Measurements from ENCODE around the gene KCNK10. TPM values are rescaled to one million over a fixed set of nuclear protein-coding genes. Genes with fewer than 3 reads are reported as not detected.

KCNK10 gene
- total and polyA plus RNA-seq, 9 donors: 0.01 to 0.23 (median 0.04) TPM; not detected in 4

DNA sequence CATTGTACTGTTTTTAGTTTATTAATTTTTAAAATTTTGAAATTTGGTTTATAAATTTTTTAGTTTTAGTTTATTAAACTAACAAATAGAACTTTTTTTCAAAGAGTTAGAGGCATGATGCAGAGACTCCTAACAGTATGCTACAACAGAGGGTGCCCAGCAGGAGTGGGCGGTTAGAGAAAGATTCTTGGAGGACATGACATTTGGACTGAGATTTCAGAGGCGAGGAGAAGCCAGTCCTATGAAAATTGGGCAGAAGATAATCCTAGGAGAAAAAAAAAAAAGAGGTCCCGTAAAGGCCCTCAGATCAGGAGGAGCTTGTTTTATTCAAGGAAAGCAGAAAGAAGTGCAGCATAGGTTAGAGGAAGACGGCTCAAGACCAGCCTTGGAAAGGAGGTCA is 21.7 kb downstream of the KCNK10 start:
- H3K9me3 ChIP-seq (replicated peaks; ENCODE audit: control insufficient read depth, low read depth, low read length): no peaks in the 10 kb centered on the region
- no peaks in the 10 kb centered on the region for H3K4me1 ChIP-seq (ENCODE audit: control insufficient read depth, insufficient read depth, low read length)
- 77% methylated on average over 3 of the region's 4 CpGs for WGBS (ENCODE audit: insufficient coverage)
- no peaks in the 10 kb centered on the region for H3K36me3 ChIP-seq (ENCODE audit: control insufficient read depth, insufficient read depth, low read length)
- no peak for DNase-seq
- H3K27me3 ChIP-seq (ENCODE audit: control insufficient read depth, insufficient read depth, low read length): no peaks in the 10 kb centered on the region
- no peak overlapping the region for H3K4me3 ChIP-seq (ENCODE audit: low read length)
- H3K27ac ChIP-seq (ENCODE audit: low read length): no peak overlapping the region

DNA sequence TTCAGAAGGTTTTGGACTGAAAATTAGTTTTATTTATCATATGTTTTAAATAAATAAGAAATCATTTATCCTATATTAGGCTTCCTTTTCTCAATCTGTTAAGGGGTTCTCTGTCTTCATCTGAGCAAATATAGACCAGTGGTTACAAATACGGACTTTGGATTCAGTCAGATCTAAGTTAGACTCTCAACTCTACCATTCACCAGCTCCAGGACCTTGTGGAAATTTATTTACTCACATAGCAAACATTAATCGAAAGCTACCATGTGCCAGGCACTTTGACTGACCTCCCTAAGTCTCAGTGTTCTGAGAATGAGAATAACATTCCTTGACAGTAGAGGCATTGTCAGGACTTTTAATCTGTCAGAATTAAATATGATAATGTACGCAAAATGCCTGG is 22.3 kb downstream of the KCNK10 start:
- no CpG with 5 or more reads among the region's 3 CpGs for WGBS (ENCODE audit: insufficient coverage)
- H3K36me3 ChIP-seq (ENCODE audit: control insufficient read depth, insufficient read depth, low read length): no peaks in the 10 kb centered on the region
- DNase-seq: no peak

DNA sequence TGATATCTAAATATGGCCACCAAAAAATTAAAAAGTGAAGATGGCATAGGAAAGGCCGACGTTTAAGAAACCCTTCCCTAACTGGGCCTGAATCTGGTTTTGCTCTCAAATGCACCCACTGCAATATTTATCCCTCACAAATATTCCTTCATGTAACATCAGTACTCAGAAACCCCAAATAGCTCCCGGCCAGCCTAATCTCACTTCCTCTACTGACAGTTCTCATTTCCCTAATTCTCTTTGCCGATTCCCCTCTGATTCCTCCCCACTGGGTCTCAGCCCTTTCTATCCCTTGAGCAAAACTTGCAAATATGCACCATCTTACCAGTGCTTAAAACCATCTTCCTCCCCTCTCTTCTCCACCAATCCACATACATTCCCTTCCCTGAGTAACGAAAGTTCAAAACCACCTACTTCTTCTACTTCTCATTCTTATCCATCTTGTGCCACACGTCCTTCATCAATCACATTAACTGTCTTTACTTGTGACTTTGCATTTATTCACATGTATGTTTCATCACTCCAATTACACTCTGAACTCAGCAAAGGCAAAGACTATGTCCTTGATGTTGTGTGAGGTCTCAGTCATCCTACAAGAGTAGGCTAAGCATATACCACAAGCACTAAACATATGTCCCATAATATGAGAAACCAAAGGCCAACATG is 23.1 kb downstream of the KCNK10 start:
- no peak overlapping the region for H3K27ac ChIP-seq (ENCODE audit: low read length)
- H3K4me1 ChIP-seq (ENCODE audit: control insufficient read depth, insufficient read depth, low read length): no peaks in the 10 kb centered on the region
- H3K9me3 ChIP-seq (replicated peaks; ENCODE audit: control insufficient read depth, low read depth, low read length): no peaks in the 10 kb centered on the region
- WGBS (ENCODE audit: insufficient coverage): 61% methylated on average over 6 of the region's 6 CpGs
- H3K27me3 ChIP-seq (ENCODE audit: control insufficient read depth, insufficient read depth, low read length): no peaks in the 10 kb centered on the region
- H3K4me3 ChIP-seq (ENCODE audit: low read length): no peak overlapping the region
- DNase-seq: peak; percentile 62
- H3K36me3 ChIP-seq (ENCODE audit: control insufficient read depth, insufficient read depth, low read length): no peaks in the 10 kb centered on the region

More for the DNA sequence above, 22.3 kb downstream of the KCNK10 start:
- Histone ChIP-seq H3K27ac (ENCODE audit: low read length) (no peak overlapping the region), H3K4me1 (ENCODE audit: control insufficient read depth, insufficient read depth, low read length) (no peaks in the 10 kb centered on the region), H3K9me3 (replicated peaks; ENCODE audit: control insufficient read depth, low read depth, low read length) (no peaks in the 10 kb centered on the region), H3K27me3 (ENCODE audit: control insufficient read depth, insufficient read depth, low read length) (no peaks in the 10 kb centered on the region), H3K4me3 (ENCODE audit: low read length) (no peak overlapping the region)

DNA sequence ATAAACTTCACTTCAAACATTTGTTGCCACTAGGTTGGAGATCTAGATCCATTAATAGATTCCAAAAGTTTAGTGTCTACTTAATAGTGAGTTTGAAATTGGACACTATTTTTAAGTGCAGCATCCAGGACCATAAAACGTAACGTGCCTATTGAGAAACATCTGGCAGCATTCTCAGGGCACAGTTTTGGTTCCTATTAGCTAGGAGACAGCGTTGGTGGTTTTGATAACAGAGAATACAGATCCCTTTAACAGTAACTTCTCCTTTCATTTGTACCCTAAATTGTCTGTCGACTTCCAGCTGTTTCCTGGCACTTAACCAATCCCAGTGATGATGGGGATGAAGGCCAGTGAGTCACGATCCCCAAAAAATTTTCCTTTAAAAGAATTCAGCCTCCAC is 25.8 kb downstream of the KCNK10 start:
- Histone ChIP-seq H3K4me3 (ENCODE audit: low read length) (no peak overlapping the region), H3K4me1 (ENCODE audit: control insufficient read depth, insufficient read depth, low read length) (no peaks in the 10 kb centered on the region), H3K36me3 (ENCODE audit: control insufficient read depth, insufficient read depth, low read length) (no peaks in the 10 kb centered on the region), H3K9me3 (replicated peaks; ENCODE audit: control insufficient read depth, low read depth, low read length) (no peaks in the 10 kb centered on the region), H3K27ac (ENCODE audit: low read length) (no peak overlapping the region), H3K27me3 (ENCODE audit: control insufficient read depth, insufficient read depth, low read length) (no peaks in the 10 kb centered on the region)
- DNase-seq: peak; percentile 27
- no CpG with 5 or more reads among the region's 5 CpGs for WGBS (ENCODE audit: insufficient coverage)

DNA sequence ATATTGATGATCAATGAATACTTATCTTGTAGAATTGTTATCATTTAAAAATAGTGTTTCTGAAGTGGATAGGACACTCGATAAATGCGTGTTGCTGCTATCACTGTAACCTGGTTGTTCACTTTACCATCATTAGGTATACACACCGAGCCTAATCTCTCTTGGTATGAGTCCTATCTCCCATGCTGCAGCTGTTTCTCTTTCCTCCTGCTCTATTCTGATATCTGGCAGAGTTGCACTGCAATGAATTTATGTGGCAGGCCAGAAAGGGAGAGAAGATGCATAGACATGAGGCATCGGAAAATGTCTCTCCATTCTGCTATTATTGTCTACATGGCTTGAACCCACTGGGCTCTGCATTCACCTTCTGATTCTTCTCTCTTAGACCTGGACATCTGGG is 26.7 kb downstream of the KCNK10 start:
- Histone ChIP-seq H3K4me1 (ENCODE audit: control insufficient read depth, insufficient read depth, low read length) (no peaks in the 10 kb centered on the region), H3K4me3 (ENCODE audit: low read length) (no peak overlapping the region), H3K27me3 (ENCODE audit: control insufficient read depth, insufficient read depth, low read length) (no peaks in the 10 kb centered on the region), H3K9me3 (replicated peaks; ENCODE audit: control insufficient read depth, low read depth, low read length) (no peaks in the 10 kb centered on the region), H3K36me3 (ENCODE audit: control insufficient read depth, insufficient read depth, low read length) (no peaks in the 10 kb centered on the region), H3K27ac (ENCODE audit: low read length) (no peak overlapping the region)
- DNase-seq: no peak
- 83% methylated on average over 1 of the region's 4 CpGs for WGBS (ENCODE audit: insufficient coverage)

DNA sequence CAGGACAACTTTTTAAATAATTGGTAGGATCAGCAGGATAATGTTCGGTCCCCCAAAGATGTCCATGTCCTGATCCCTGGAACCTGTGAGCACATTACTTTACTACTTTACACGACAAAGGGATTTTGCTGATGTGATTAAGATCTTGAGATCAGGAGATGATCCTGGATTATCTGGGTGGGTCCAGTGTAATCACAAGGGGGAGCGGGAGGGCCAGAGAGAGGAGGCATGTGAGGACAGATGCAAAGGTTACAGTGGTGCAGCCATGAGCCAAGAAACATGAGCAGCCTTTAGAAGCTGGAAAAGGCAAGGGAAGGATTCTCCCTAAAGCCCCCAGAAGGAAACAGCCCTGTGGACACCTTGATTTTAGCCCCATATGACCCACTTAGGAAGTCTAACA is 33.1 kb downstream of the KCNK10 start:
- WGBS (ENCODE audit: insufficient coverage): 50% methylated on average over 1 of the region's 3 CpGs
- no peaks in the 10 kb centered on the region for H3K36me3 ChIP-seq (ENCODE audit: control insufficient read depth, insufficient read depth, low read length)
- no peak overlapping the region for H3K27ac ChIP-seq (ENCODE audit: low read length)
- no peaks in the 10 kb centered on the region for H3K4me1 ChIP-seq (ENCODE audit: control insufficient read depth, insufficient read depth, low read length)
- H3K9me3 ChIP-seq (replicated peaks; ENCODE audit: control insufficient read depth, low read depth, low read length): no peaks in the 10 kb centered on the region
- no peak for DNase-seq
- H3K27me3 ChIP-seq (ENCODE audit: control insufficient read depth, insufficient read depth, low read length): no peaks in the 10 kb centered on the region
- no peak overlapping the region for H3K4me3 ChIP-seq (ENCODE audit: low read length)

DNA sequence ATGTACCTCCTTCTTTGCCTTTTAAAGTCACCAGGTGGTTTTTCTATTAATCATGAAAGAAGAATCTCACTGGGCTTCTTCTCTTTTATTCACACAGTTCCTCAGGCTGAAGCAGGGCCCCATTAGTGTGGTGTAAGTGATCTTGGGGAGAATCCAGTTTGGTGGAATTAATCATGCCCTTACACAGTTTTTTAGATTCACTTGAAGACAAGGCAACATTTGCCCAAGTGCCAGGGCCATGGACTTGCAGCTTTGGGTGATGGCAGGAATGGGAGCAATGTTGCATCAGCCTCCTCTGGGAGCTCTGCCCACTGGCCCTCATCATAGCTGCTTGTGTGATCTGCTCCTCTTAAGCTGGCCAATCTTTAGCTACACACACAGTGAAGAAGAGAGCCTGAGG is 33.8 kb downstream of the KCNK10 start:
- no peaks in the 10 kb centered on the region for H3K9me3 ChIP-seq (replicated peaks; ENCODE audit: control insufficient read depth, low read depth, low read length)
- H3K4me1 ChIP-seq (ENCODE audit: control insufficient read depth, insufficient read depth, low read length): no peaks in the 10 kb centered on the region
- DNase-seq: no peak
- H3K4me3 ChIP-seq (ENCODE audit: low read length): no peak overlapping the region
- no peaks in the 10 kb centered on the region for H3K27me3 ChIP-seq (ENCODE audit: control insufficient read depth, insufficient read depth, low read length)
- H3K36me3 ChIP-seq (ENCODE audit: control insufficient read depth, insufficient read depth, low read length): no peaks in the 10 kb centered on the region
- H3K27ac ChIP-seq (ENCODE audit: low read length): no peak overlapping the region

DNA sequence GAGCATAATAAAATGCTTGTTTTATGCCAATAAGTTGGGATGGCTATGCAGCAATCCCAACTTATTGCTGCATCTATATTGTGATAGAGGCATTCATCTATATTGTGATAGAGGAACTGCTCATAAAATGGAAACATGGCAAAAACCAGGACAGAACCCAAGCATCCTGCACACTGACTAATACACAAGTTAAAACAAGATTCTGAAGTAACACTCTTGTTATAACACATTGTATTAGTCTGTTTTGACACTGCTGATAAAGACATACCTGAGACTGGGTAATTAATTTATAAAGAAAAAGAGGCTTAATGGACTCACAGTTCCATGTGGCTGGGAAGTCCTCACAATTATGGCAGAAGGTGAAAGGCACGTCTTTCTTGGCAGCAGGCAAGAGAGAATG is 36.8 kb downstream of the KCNK10 start:
- Histone ChIP-seq H3K27me3 (ENCODE audit: control insufficient read depth, insufficient read depth, low read length) (no peaks in the 10 kb centered on the region), H3K4me3 (ENCODE audit: low read length) (no peak overlapping the region), H3K27ac (ENCODE audit: low read length) (no peak overlapping the region), H3K36me3 (ENCODE audit: control insufficient read depth, insufficient read depth, low read length) (no peaks in the 10 kb centered on the region), H3K9me3 (replicated peaks; ENCODE audit: control insufficient read depth, low read depth, low read length) (no peaks in the 10 kb centered on the region), H3K4me1 (ENCODE audit: control insufficient read depth, insufficient read depth, low read length) (no peaks in the 10 kb centered on the region)
- no CpG with 5 or more reads among the region's 1 CpG for WGBS (ENCODE audit: insufficient coverage)
- DNase-seq: no peak

DNA sequence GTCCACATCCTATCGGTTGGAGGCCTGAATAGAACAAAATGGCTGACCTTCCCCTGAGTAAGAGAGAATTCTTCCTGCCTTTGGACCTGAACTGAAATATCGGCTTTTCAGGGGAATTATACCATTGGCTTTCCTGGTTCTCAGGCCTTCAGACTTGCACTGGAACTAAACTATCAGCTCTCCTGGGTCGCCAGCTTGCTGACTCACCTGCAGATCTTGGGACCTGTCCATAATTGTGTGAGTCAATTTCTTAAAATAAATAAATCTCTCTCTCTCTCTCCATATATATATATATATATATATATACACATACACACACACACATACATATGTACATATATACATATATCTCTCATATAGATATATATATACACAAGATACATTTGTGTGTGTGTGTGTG is 41.6 kb downstream of the KCNK10 start:
- no peak overlapping the region for H3K27ac ChIP-seq (ENCODE audit: low read length)

DNA sequence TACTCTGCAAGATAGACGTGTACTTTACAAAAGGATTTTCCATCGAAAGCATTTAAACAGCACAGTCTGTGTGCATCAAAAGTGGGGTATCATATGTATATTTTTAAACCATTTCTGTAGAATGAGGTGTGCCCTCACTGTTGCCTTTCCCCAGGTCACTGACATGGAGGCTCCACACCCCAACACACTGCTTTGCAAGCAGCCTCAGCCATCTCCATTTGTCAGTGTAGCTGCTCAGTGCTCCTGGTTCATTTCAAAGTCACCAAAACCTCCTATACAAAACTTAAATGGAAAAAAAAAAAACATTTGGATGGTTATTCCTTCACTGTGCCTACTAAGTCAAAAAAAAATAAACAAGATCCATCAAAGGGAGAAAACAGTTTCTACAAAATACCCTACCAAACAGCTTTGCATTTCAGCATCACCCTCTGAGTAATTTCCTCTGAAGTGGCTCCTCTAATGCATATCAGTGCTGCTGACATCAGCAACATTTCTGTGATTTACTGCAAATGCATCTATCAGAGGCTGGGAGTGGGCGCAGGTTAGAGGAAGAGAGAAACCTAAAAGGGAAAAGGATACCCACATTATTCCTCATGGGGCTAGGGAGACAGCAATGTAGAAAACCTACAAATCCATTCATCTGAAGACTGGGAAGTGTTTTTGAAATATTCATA is 46.0 kb downstream of the KCNK10 start:
- H3K4me1 ChIP-seq (ENCODE audit: control insufficient read depth, insufficient read depth, low read length): no peaks in the 10 kb centered on the region
- peaks cover 2% of the 10 kb centered on the region for H3K27me3 ChIP-seq (ENCODE audit: control insufficient read depth, insufficient read depth, low read length)
- H3K9me3 ChIP-seq (replicated peaks; ENCODE audit: control insufficient read depth, low read depth, low read length): no peaks in the 10 kb centered on the region
- no peak overlapping the region for H3K27ac ChIP-seq (ENCODE audit: low read length)
- DNase-seq: no peak
- H3K36me3 ChIP-seq (ENCODE audit: control insufficient read depth, insufficient read depth, low read length): no peaks in the 10 kb centered on the region
- no CpG with 5 or more reads among the region's 3 CpGs for WGBS (ENCODE audit: insufficient coverage)
- no peak overlapping the region for H3K4me3 ChIP-seq (ENCODE audit: low read length)

More for the DNA sequence above, 41.6 kb downstream of the KCNK10 start:
- Histone ChIP-seq H3K27me3 (ENCODE audit: control insufficient read depth, insufficient read depth, low read length) (no peaks in the 10 kb centered on the region), H3K9me3 (replicated peaks; ENCODE audit: control insufficient read depth, low read depth, low read length) (no peaks in the 10 kb centered on the region), H3K4me1 (ENCODE audit: control insufficient read depth, insufficient read depth, low read length) (no peaks in the 10 kb centered on the region), H3K4me3 (ENCODE audit: low read length) (no peak overlapping the region), H3K36me3 (ENCODE audit: control insufficient read depth, insufficient read depth, low read length) (no peaks in the 10 kb centered on the region)
- DNase-seq: no peak
- WGBS (ENCODE audit: insufficient coverage): 86% methylated on average over 2 of the region's 3 CpGs
